GM19043 (cell line): ENCODE measurements around the gene FST.
A peak's percentile ranks its signal among the peaks of the same experiment; 100 is the strongest.

Experiments used
- ATAC-seq: cut with Tn5 transposase; IDR thresholded peaks from one replicate; pipeline ENCODE4 v1.9.1; 2021; ENCODE audit warnings: low read depth; ENCODE audit not compliant: unreplicated experiment

The FST gene

GRCh38 chr5:53472720-53473510 is 7.5 kb upstream of the FST start:
- ATAC-seq = no peak

- no peak for ATAC-seq
Observed at GRCh38 chr5:53473633-53474032, 6.8 kb upstream of the FST start.

GRCh38 chr5:53475320-53475719 is 5.1 kb upstream of the FST start:
- ATAC-seq = no peak

- ATAC-seq = no peak
Observed at GRCh38 chr5:53476019-53476418, 4.4 kb upstream of the FST start.

- ATAC-seq = no peak
Observed at GRCh38 chr5:53476531-53477480, 3.6 kb upstream of the FST start.

- ATAC-seq = peak; percentile 39
Observed at GRCh38 chr5:53478411-53479044, 1.9 kb upstream of the FST start.

- no peak for ATAC-seq
Observed at GRCh38 chr5:53479045-53479589, 1.3 kb upstream of the FST start.

- ATAC-seq = no peak
Observed at GRCh38 chr5:53479590-53480415, 626 bp upstream of the FST start.

GRCh38 chr5:53481159-53481886 is 894 bp downstream of the FST start:
- ATAC-seq = no peak

GRCh38 chr5:53481887-53482716 is 1.7 kb downstream of the FST start:
- peak; percentile 46 for ATAC-seq

- no peak for ATAC-seq
Observed at GRCh38 chr5:53482717-53483638, 2.5 kb downstream of the FST start.

GRCh38 chr5:53487436-53487835 is 7.0 kb downstream of the FST start:
- no peak for ATAC-seq

- ATAC-seq = no peak
Observed at GRCh38 chr5:53488195-53488722, 7.8 kb downstream of the FST start.

- ATAC-seq = no peak
Observed at GRCh38 chr5:53490747-53491146, 10.3 kb downstream of the FST start.

- no peak for ATAC-seq
Observed at GRCh38 chr5:53501054-53501453, 20.6 kb downstream of the FST start.

GRCh38 chr5:53503562-53504218 is 23.3 kb downstream of the FST start:
- no peak for ATAC-seq

- ATAC-seq = no peak
Observed at GRCh38 chr5:53507013-53507412, 26.6 kb downstream of the FST start.
